ENCODE data around the gene ARR3.

GRCh38 chrX:70257423-70258288 lies 10.5 kb upstream of the ARR3 start:
- TF ChIP-seq CTCF (IDR thresholded peaks at IDR 0.05) (no peak), TP53 (CRISPR knock-in tag; IDR thresholded peaks at IDR 0.05) (no peak), ZNF423 (CRISPR knock-in tag; IDR thresholded peaks at IDR 0.05) (no peak), E2F5 (CRISPR knock-in tag; IDR thresholded peaks at IDR 0.05) (no peak), ERG (CRISPR knock-in tag; IDR thresholded peaks at IDR 0.05) (no peak), NR1H2 (CRISPR knock-in tag; IDR thresholded peaks at IDR 0.05) (no peak), ZNF416 (CRISPR knock-in tag; IDR thresholded peaks at IDR 0.05) (no peak), TCF7 (CRISPR knock-in tag; IDR thresholded peaks at IDR 0.05; ENCODE audit: low read depth) (no peak), ARID4B (CRISPR knock-in tag; IDR thresholded peaks at IDR 0.05; ENCODE audit: borderline replicate concordance) (no peak), SP1 (CRISPR knock-in tag; conservative IDR thresholded peaks at IDR 0.05) (no peak)

Measured in WTC11 (cell line).